HG02943 (cell line): ENCODE data around the gene BCL7C.
"Not testable (repeated sequence)": the region's sequence is repeated elsewhere in the genome, so short reads cannot be mapped to it uniquely, and the experiment has no call there.

Experiments
- ATAC-seq: cut with Tn5 transposase; IDR thresholded peaks from one replicate; pipeline ENCODE4 v1.9.1; 2021; ENCODE audit warnings: mild to moderate bottlenecking, low read depth, moderate library complexity; ENCODE audit not compliant: unreplicated experiment

Gene BCL7C

DNA sequence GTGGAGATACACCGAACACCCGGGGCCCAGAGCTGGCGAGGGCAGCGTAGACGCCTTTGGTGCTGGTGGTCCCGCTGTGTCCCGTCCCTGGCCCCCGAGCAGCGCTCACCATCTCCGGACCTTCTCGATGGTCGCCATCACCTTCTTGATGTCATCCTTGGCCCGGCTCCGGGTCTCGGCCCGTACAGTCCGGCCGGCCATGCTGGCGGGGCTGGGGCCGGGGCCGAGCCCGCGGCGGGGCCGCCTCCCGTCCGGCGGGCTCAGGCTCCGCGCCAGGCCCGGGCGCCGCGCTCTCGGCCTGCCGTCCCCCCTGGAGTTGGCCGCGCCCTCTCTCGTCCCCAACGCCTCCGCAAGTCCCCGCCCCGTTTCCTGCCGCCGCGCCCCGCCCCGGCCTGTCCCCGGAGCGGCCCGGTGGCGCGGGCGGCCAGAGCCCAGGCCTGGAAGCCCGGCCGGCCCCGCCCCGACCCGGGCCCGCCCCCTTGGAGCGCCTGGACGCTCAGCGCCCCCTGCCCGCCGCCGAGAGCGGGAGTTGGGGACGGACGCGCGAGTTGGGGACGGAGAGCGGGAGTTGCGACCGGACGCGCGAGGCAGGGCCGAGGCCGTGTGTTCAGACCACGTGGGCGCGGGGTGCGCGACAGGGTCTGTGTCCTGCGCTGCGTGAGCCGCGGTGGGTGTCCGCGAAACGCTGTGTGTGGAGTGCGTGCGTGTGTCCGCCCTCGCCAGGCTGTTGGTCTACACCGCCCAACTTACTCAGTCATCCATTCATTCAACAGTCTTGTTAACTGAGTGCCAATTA, at the start of gene BCL7C:
BCL7C (minus strand) TSS at position 334 of the 796 bp plus-strand sequence; CDS start at position 201, 133 bp downstream.
- peak; percentile 64 for ATAC-seq

DNA sequence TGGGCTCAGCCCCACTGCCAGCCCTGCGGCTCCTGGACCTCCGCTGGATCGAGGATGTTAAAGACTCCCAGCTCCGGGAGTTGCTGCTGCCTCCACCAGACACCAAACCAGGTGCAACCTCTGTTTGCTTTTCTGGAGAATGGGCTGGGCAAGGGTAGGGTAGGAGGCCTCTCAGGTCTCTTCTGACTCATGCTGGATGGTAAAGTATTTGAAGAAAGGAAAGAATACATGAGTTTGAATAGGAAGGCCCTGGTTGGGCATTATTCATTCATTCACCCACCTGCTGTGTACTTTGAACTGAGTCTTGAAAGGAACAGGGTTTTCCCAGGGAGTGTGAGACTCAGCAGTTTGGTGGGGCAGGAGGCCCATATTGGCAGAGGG, 48.5 kb upstream of the BCL7C start:
- ATAC-seq: no peak

GRCh38 chr16:30941600-30942425, 47.9 kb upstream of the BCL7C start:
- ATAC-seq: peak; percentile 84

GRCh38 chr16:30939571-30939970, 45.7 kb upstream of the BCL7C start:
- ATAC-seq: not testable (repeated sequence)

DNA sequence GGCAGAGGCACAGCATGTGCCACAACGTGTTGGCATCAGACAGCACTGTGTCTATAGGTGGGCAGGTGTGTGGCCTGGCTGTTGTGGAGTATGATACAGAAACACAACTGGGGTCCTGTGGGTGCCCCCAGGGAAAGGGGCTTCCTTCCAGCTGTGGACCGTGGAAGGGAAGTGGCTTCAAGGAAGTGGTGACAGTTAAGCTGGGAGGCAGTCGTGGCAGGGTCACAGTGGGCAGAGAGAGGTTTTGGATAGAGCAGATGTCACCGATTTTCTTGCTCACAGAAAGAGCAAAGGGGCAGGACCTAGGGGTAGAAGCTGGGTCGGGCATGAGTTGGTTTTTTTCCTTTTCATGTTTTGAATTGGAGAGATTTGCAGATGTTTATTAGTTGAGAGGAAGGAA, 43.8 kb upstream of the BCL7C start:
- no peak for ATAC-seq

DNA sequence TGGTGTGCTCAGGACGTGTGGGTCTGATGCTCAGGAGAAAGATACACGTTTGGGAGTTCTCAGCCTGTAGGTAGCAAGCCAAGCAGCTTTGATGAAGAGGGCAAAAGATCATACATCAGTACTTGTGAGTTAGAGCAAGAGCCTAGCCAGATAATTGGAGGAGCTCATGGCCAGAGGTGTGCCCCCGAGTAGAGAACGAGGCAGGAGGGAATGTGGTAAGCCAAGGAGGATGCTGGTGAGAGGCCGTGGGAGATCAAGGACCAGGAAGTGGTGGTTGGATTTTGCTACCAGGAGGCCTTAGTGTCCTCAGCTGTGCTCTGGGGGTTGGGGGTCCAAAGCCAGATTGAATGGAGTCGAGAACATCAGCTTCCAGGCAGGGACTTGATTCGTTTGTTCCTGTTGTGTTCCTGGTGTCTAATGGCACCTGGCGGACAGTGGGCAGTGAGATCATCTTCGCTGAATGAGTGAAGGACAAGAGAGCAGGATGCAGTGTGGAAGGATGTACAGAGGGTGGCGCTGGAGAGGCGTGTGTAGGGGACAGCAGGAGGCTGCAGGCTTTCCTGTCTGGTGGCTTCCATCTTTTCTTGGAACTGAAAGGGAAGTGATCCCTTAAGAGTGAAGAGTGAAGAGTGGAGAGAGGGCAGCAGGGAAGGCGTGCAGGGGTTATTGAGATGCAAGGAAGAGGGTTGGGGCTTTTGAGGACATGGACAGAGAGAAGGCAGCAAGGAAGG, 41.1 kb upstream of the BCL7C start:
- no peak for ATAC-seq

- no peak for ATAC-seq
These were observed 37.3 kb upstream of the BCL7C start for GRCh38 chr16:30931068-30931650.

- ATAC-seq: no peak
These were observed 36.3 kb upstream of the BCL7C start for GRCh38 chr16:30930160-30930571.

DNA sequence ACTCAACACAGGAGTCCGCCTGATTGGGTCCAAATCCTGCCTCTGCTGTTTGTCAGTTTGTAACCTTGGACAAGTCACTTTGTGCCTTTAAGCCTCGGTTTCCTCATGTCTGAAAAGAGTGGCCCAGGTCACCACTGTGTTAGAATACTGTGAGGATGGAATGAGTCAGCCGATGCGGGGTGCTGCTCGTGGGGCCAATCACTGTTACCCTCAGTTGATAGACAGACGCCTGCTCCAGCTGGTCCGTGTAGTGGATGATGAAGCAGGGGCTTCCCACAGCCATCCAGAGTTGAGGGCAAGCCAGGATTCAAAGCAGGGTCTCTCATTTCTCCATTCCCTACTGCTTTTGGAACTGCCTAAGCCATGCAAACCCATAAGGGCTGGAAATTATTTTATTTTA, 35.3 kb upstream of the BCL7C start:
- no peak for ATAC-seq

DNA sequence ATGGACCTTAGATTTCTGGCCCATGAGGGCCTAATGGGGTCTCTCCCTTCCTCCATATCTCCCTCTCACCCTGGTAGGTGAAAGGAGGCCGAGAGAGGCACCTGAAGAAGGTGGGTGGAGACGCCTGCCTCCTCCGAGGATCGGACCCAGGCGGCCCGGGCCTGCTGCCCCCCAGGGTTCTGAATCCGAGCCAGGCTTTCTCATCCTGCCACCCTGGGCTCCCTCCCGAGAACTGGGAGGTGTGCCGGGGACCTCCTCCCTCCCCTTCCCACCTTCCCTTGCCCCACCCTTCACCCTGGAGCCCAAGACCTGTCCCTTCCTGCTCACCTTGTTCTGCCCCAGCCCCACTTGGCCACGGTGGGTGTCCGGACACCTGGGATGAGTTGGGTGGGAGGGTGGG, 34.5 kb upstream of the BCL7C start:
- no peak for ATAC-seq

- ATAC-seq: no peak
These were observed 34.0 kb upstream of the BCL7C start for GRCh38 chr16:30927789-30928378.

- no peak for ATAC-seq
These were observed 33.3 kb upstream of the BCL7C start for GRCh38 chr16:30926937-30927788.

DNA sequence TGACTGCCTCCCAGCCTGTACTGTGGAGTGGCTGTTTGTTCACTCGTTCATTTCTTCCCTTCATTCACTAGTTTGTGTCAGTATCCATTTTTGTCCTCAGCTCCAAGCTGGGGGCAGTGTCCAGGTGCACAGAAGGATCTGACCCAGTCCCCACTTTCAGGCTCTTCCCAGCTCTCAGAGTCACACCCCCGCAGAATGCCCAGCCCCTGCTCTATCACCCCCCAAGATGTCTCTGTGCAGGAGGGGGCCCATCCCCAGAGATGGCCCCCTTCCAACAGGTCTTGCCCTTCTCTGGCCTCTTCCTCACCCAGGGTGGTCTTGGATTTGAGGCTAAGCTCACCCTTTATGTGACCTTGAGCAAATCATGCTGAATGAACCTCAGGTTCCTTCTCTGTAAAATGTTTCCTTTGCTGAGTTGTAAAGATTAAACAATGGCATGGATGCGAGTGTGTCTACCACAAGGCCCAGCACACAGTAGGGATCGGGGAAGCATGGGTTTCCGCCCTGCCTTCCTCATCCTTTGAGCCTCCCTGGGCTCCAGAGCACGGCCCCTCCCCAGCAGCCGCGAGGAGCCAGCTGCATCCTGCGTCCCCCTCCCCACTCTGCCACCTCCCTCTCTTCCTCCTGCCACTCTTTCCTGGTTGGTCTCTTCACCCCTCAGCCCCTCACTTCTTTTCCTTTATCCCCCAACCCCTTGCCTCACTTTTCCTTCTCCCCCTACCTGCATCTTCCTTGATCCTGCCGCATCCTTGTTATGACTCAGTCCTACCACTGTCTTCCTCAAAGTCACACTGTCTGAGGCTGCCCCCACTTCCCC, 32.3 kb upstream of the BCL7C start:
- ATAC-seq: no peak

DNA sequence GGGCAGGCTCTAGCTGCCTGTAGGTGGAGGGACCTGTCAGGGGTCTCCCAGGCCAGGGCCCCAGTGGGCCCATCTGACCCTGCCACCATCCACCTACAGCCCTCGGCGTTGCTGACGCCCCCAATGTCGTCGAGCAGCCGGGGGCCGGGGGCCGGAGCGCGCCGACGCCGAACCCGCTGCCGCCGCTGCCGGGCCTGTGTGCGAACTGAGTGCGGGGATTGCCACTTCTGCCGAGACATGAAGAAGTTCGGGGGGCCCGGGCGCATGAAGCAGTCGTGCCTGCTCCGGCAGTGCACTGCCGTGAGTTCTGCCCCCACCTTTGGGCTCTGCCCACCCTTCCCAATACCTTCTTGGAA, 31.7 kb upstream of the BCL7C start:
- ATAC-seq: no peak

DNA sequence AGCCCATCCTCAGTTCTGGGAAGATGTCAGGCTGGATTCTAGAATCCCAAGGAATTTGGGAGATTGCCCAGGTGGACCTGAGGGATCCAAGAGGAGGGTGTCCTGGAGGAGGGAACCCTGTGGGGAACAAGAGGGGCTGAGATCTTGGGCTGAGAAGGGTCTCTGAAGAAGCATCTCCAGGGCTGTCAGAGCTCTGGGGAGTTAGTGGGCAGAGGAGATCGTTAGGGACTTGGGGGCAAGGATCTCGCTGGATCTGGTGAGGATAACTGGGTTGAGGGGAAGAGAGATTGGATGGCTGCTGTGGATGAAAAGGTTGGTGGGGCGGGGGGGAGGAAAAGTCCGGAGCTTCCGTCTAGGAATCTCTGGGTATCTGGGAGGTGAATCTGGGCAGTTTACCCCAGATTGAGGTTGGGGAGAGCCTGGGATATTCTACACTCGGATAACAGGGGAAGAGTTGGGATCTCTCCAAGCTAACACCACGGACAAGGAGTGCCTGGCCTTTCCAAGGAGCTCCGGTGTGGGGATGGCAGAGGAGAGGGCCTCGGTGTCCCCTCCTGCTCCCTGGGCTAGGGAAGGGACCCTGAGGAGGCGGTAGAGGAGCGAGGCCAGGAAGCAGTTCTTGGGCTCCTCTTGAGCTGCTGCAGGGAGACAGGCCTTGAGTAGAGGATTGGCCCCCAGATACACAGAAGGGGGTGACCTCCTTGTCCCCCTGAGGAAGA, 31.2 kb upstream of the BCL7C start:
- no peak for ATAC-seq

- no peak for ATAC-seq
These were observed 30.4 kb upstream of the BCL7C start for GRCh38 chr16:30924076-30924912.

- no peak for ATAC-seq
These were observed 29.7 kb upstream of the BCL7C start, which contains the start of gene FBXL19 for GRCh38 chr16:30923554-30924075. Gene FBXL19, plus strand, starts transcription at chr16:30923572. Its CDS starts 2,183 bp downstream, at chr16:30925755.
